AG10803 (cell line): ENCODE data around the gene GALNTL6.
"Not testable (repeated sequence)": the region's sequence is repeated elsewhere in the genome, so short reads cannot be mapped to it uniquely, and the experiment has no call there.

ENCODE experiments used
- DNase-seq: peaks from one replicate; pipeline ENCODE4 v3.0.0; 2010; ENCODE audit warnings: low read depth
- H3K4me3 ChIP-seq: 2 replicates; pipeline ENCODE4 v1.5.1; 2011; ENCODE audit warnings: mild to moderate bottlenecking, low read length, control low read depth
- TF ChIP-seq, protein P1 (sequence below): conservative IDR thresholded peaks from 2 replicates; pipeline ENCODE4 v1.5.1; 2011; ENCODE audit warnings: mild to moderate bottlenecking, low read length, control low read depth, inconsistent platforms

Gene GALNTL6

DNA sequence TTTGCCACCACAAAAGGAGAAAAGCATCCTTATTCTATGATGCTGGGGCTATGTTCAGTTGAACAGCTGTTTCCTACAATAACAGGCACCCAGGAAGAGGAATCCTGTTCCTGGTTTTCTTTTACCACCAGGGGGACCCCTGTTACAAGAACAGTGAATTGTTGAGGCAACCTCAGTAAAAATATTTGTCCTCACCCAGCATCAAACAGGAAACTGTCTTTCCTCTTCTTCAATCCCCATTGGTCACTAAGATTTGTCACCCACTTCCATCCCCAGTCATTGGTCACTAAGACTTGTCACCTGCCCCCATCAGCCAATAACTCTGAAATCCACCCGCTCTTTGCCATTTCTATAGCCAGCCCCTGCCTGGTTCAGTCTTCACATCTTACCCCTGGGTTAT lies 1211.9 kb downstream of the GALNTL6 start:
- no peak overlapping the region for H3K4me3 ChIP-seq
- TF ChIP-seq, protein P1, sequence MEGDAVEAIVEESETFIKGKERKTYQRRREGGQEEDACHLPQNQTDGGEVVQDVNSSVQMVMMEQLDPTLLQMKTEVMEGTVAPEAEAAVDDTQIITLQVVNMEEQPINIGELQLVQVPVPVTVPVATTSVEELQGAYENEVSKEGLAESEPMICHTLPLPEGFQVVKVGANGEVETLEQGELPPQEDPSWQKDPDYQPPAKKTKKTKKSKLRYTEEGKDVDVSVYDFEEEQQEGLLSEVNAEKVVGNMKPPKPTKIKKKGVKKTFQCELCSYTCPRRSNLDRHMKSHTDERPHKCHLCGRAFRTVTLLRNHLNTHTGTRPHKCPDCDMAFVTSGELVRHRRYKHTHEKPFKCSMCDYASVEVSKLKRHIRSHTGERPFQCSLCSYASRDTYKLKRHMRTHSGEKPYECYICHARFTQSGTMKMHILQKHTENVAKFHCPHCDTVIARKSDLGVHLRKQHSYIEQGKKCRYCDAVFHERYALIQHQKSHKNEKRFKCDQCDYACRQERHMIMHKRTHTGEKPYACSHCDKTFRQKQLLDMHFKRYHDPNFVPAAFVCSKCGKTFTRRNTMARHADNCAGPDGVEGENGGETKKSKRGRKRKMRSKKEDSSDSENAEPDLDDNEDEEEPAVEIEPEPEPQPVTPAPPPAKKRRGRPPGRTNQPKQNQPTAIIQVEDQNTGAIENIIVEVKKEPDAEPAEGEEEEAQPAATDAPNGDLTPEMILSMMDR = peak; percentile 84
- peak; percentile 72 for DNase-seq

DNA sequence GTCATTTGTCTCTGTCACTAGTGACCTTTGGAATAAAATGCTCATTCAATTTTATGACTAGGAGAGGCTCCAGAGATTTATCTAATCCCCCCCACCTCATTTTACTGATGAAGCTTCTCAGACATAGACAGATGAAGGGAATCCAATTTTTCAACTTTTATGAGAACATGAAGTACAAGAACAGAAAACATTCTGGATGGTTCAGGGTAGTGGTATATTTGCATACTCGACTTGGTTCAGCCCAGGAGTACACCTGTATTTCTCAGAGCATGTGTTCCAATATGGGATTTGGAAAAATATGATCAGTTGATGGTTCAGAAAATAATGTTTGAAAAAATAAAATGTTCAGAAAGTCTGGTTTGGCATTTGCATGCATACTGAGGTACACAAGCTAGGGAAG lies 1224.0 kb downstream of the GALNTL6 start:
- no peak for DNase-seq
- TF ChIP-seq, protein P1 = no peak
- no peak overlapping the region for H3K4me3 ChIP-seq

DNA sequence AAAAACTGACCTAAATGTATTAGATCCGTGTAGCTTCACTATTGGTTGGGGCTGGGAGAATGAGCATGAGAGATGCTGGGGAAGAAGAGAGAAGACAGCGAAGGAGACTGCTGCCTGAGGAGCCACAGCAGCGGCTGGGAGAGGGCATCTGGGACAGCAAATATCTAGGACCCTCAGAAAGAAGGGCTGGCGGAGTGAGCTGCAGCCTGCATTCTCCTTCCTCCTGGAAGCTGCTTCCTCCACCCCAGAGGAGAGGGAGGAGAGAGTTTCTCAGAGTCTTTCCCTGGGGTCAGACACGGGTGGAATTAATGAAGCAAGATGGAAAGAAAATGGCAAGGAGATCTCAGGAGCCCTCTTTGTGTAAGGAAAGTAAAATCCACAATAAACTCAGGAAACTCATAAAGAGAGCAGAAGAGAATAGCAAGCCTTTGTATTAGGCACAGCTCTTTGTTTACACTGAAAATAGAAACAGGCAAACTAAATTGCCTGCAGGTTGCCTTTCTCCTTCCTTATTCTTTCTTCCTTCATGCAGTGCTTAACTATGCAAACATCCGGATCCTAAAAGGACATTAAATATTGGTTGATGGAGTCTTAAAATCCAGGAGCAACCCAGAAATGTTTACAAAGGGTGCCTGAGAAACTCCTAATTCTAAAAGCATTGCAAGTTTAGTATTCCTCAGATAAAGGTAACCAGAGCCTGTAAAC lies 1225.1 kb downstream of the GALNTL6 start:
- TF ChIP-seq, protein P1 = no peak
- no peak overlapping the region for H3K4me3 ChIP-seq
- no peak for DNase-seq

DNA sequence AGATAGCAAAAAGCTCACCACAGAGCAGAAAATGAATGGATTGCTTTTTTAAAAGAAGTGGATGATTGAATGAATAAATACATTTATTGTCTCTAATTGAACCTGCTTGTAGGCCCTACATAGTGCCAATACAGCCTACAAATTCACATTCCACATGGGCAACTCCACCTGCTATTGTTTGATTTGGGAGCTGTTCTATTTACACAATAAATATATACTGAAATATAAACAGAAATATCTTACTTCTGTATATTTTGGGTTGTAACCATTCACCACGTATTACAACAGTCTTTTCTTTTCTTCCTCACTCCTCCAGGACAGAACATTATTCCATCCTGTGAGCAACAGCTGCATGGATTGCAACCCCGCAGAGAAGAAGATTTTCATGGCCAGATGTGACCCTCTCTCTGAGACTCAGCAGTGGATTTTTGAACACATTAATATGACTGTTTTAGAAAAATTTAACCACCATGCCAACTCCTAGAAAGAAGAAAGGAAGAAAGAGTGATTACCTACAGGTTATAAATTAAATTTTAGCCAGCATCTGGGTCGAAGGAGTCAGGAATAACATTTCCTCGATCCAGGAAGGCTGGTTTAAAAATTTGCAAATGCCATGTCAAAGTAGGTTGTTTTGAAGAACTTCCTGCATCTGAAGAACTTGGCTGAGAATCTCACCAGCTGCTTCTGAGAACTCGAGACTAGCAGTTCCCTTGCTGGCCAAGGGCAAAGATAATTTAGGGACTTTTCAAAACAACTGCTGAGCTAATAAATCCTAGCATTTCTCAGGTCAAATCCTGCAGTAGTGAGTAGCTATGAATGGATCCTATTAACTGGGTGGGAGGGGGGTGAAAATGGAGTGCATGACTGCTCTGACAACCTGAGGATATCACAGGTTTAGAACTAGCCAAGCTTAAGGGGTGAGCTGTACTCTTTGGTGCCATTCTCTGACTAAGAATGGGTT lies 1226.7 kb downstream of the GALNTL6 start:
- DNase-seq = no peak
- H3K4me3 ChIP-seq = no peak overlapping the region
- TF ChIP-seq, protein P1 = no peak

DNA sequence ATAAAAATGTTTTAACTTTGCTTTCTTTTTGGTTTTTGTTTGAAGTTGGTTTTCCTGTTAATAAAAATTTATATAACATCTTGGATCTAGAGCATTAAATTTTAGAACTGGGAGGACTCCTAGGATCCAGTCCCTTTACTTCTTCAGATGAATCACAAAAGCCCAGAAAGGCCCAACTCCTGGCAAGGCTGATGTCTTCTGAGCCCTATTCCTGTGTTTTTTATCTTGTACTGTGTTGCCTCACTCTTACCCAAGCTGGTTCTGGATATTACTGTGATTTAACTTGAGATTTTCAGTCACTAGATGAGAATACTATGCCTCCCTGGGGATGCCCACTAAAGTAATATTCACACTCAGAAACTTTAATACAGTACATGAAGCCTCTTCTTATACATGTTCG lies 1228.3 kb downstream of the GALNTL6 start:
- DNase-seq = no peak
- TF ChIP-seq, protein P1 = no peak
- no peak overlapping the region for H3K4me3 ChIP-seq

DNA sequence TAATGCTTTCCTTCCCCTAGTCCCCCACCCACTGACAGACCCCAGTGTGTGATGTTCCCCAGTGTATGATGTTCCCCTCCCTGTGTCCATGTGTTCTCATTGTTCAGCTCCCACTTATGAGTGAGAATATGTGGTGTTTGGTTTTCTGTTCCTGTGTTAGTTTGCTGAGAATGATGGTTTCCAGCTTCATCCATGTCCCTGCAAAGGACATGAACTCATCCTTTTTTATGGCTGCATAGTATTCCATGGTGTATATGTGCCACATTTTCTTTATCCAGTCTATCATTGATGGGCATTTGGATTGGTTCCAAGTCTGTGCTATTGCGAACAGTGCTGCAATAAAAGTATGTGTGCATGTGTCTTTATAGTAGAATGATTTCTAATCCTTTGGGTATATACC lies 1228.9 kb downstream of the GALNTL6 start:
- not testable (repeated sequence) for H3K4me3 ChIP-seq

DNA sequence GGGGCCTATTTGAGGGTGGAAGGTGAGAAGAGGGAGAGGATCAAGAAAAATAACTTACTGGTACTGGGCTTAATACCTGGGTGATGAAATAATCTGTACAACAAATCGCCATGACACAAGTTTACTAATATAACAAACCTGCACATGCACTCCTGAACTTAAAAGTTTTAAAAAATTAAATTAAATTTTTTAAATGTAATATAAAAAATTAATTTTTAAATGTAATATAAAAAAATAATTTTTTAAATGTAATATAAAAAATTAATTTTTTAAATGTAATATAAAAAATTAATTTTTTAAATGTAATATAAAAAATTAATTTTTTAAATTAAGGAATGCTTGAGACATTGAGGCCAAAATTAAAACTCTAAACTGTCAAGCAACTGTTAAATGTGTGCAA lies 1231.1 kb downstream of the GALNTL6 start:
- H3K4me3 ChIP-seq = no peak overlapping the region
- TF ChIP-seq, protein P1 = no peak
- DNase-seq = no peak

More for the DNA sequence above, 1228.9 kb downstream of the GALNTL6 start:
- DNase-seq = not testable (repeated sequence)
